ENCODE results near the gene DNAJC13. TPM values are rescaled to one million over a fixed set of nuclear protein-coding genes. Genes with fewer than 3 reads are reported as not detected.

The DNAJC13 gene
- total RNA-seq, 6 experiments from 2014 or later, result 55.9 to 66.4 (median 60.1) TPM

DNA sequence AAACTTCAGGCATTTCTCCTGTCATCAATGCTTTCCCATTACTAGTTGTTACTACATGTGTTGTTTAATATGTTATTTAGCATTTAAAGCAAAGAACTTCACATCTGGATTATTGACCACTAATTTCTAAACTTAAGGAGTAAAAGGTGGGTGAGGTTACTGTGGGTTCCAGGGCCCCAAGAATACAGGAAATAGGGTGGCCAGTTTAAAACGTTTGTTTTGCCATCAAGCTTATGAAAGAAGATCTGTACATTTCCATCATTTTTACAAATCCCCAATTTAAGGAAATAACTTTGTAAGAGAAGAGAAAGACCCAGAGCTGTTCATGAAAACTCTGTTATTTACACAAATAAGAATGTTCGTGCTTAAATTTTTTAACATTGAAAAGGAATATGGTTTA, 125.3 kb downstream of the DNAJC13 start:
- peaks cover 5% of the 10 kb centered on the region for H3K27me3 Mint-ChIP-seq (ENCODE audit: insufficient read depth)
- peak overlapping the region; percentile 49; the same call in 1 of the 2 replicates for H3K4me3 Mint-ChIP-seq
- H3K36me3 Mint-ChIP-seq (ENCODE audit: low read depth), result peaks cover 45% of the 10 kb centered on the region
- no peaks in the 10 kb centered on the region for H3K9me3 Mint-ChIP-seq
- no peak for DNase-seq
- no peak for TF ChIP-seq CTCF (IDR thresholded peaks at IDR 0.05)
- H3K27ac Mint-ChIP-seq, result peak overlapping the region; percentile 94
- peaks cover 59% of the 10 kb centered on the region for H3K4me1 Mint-ChIP-seq (ENCODE audit: low read depth)

- H3K4me1 Mint-ChIP-seq (ENCODE audit: low read depth), result peaks cover 59% of the 10 kb centered on the region
- peak; percentile 89 for DNase-seq
- H3K36me3 Mint-ChIP-seq (ENCODE audit: low read depth), result peaks cover 45% of the 10 kb centered on the region
- H3K27me3 Mint-ChIP-seq (ENCODE audit: insufficient read depth), result peaks cover 5% of the 10 kb centered on the region
- peak overlapping the region; percentile 49 for H3K4me3 Mint-ChIP-seq
- no peak for TF ChIP-seq CTCF (IDR thresholded peaks at IDR 0.05)
- no peaks in the 10 kb centered on the region for H3K9me3 Mint-ChIP-seq
- peak overlapping the region; percentile 94 for H3K27ac Mint-ChIP-seq
Measured at GRCh38 chr3:132543011-132543739, 125.9 kb downstream of the DNAJC13 start.

DNA sequence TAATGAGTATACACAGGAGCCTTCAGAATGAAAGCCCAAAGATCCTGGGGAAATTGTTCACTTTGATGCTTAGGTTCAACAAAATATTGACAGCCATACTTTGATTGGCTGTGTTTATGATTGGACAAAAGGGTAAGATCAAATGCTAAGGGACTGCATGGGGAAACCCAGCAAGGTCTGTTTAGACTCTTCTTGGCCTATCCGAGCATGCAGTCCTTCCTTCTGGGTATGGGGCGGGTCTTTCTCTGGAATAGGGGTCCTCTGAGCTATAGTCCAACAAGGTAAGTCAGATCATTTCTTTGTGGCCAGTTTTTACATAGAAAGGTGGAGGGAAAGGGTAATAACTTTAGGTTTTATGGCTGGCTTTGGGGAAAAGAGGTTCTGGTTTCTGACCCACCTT, 126.8 kb downstream of the DNAJC13 start:
- Mint-ChIP-seq H3K4me1 (ENCODE audit: low read depth) (peaks cover 62% of the 10 kb centered on the region), H3K36me3 (ENCODE audit: low read depth) (peaks cover 42% of the 10 kb centered on the region), H3K9me3 (no peaks in the 10 kb centered on the region), H3K27ac (peak overlapping the region; percentile 94), H3K4me3 (no peak overlapping the region), H3K27me3 (ENCODE audit: insufficient read depth) (peaks cover 5% of the 10 kb centered on the region)
- no peak for TF ChIP-seq CTCF (IDR thresholded peaks at IDR 0.05)
- no peak for DNase-seq

DNA sequence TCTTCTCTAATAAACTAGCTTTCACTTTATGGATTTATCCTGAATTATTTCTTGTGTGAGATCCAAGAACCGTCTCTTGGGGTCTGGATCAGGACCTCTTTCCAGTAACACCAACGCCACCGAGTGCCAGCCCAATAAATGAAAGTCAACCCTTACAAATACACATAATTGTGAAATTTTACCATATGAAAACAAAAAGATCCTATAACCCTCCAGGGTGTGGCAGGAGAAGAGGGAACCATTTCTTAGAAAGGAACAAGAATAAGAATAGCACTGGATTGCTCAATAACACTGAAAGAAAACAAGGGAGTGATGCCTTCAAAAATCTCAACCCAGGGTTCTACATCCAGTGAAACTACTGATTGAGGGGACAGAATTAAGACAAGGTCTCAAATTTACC, 128.2 kb downstream of the DNAJC13 start:
- no peak for TF ChIP-seq CTCF (IDR thresholded peaks at IDR 0.05)
- Mint-ChIP-seq H3K9me3 (no peaks in the 10 kb centered on the region), H3K27me3 (ENCODE audit: insufficient read depth) (peaks cover 5% of the 10 kb centered on the region; the same call in 1 of the 2 replicates), H3K4me3 (no peak overlapping the region), H3K27ac (peak overlapping the region; percentile 19), H3K36me3 (ENCODE audit: low read depth) (peaks cover 34% of the 10 kb centered on the region), H3K4me1 (ENCODE audit: low read depth) (peaks cover 67% of the 10 kb centered on the region)
- DNase-seq, result no peak

- Mint-ChIP-seq H3K9me3 (no peaks in the 10 kb centered on the region), H3K36me3 (ENCODE audit: low read depth) (peaks cover 10% of the 10 kb centered on the region), H3K4me3 (no peak overlapping the region), H3K27ac (no peak overlapping the region), H3K27me3 (ENCODE audit: insufficient read depth) (peaks cover 3% of the 10 kb centered on the region; the same call in 1 of the 2 replicates), H3K4me1 (ENCODE audit: low read depth) (peaks cover 36% of the 10 kb centered on the region)
- no peak for DNase-seq
- no peak for TF ChIP-seq CTCF (IDR thresholded peaks at IDR 0.05)
Measured at GRCh38 chr3:132549169-132549568, 131.9 kb downstream of the DNAJC13 start.

Data from HFFc6 (cell line).